ENCODE data around the gene SDK1.

SDK1 gene

DNA sequence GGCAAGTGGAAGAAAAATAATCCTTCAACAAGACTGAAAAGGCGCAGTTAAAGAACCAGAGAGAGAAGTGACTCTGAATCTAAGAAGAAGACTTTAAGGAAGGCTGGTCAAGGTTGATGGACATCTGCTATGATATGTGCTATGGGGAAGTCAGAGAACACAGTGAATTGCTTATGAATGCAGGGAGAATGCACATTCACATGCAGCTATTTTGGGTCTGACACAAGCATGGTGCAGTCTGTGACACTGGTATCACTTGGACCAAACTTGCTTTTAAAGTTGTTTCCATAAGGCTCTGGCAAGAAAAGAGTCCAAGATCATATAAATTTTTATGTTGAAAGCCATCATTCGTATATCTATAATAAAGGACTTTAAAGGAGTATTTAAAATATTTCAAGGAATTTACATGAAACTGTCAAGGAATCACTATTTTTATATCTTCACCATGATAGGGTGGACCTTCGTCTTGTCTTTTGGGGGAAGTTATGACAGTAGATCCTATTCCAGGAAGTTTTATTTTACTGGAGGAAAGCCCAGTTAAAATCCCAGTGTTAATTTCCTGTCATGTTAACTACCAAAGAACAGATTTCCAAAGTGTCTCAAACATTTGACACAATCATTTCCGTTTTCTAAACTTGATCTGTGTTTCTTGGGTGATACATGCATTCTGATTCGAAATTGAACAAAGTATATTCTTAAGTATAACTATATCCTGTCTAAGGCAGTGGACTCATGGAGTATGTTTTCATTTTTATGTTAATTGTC lies 239.6 kb downstream of the SDK1 start:
- Histone ChIP-seq H3K27me3 (ENCODE audit: control insufficient read depth, insufficient read depth, low read length) (no peaks in the 10 kb centered on the region), H2AFZ (no peak overlapping the region), H3K4me3 (ENCODE audit: low read depth, low read length) (no peak overlapping the region), H3K79me2 (no peaks in the 10 kb centered on the region), H3K9ac (no peak overlapping the region), H3K9me3 (ENCODE audit: control insufficient read depth, low read length) (no peaks in the 10 kb centered on the region), H3K36me3 (ENCODE audit: control insufficient read depth, insufficient read depth, low read length) (no peaks in the 10 kb centered on the region), H3K4me1 (no peaks in the 10 kb centered on the region), H3K27ac (no peak overlapping the region), H3K4me2 (ENCODE audit: low read length) (no peak overlapping the region)
- TF ChIP-seq, protein P1, sequence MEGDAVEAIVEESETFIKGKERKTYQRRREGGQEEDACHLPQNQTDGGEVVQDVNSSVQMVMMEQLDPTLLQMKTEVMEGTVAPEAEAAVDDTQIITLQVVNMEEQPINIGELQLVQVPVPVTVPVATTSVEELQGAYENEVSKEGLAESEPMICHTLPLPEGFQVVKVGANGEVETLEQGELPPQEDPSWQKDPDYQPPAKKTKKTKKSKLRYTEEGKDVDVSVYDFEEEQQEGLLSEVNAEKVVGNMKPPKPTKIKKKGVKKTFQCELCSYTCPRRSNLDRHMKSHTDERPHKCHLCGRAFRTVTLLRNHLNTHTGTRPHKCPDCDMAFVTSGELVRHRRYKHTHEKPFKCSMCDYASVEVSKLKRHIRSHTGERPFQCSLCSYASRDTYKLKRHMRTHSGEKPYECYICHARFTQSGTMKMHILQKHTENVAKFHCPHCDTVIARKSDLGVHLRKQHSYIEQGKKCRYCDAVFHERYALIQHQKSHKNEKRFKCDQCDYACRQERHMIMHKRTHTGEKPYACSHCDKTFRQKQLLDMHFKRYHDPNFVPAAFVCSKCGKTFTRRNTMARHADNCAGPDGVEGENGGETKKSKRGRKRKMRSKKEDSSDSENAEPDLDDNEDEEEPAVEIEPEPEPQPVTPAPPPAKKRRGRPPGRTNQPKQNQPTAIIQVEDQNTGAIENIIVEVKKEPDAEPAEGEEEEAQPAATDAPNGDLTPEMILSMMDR (IDR thresholded peaks at IDR 0.05): no peak

DNA sequence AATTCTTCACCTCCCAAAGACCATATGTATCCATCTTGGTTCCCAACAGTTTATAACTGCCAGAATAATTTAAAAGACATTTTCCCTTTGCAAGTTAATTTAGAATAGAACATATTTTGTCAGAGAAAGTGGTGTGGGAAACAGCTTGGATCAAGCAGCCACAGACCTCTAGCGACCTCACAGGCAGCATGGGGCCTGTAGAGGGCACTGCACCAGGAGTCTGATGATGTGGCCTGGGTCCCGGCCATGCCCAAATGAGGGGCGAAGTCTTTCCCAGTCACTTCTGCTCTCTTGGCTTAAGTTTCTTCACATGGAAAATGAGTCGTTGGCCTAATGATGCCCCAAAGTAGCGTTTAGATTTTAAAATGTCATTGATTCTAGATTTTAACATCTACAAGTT lies 243.2 kb downstream of the SDK1 start:
- H2AFZ ChIP-seq: no peak overlapping the region
- TF ChIP-seq, protein P1 (IDR thresholded peaks at IDR 0.05): no peak
- H3K36me3 ChIP-seq (ENCODE audit: control insufficient read depth, insufficient read depth, low read length): no peaks in the 10 kb centered on the region
- H3K4me3 ChIP-seq (ENCODE audit: low read depth, low read length): no peak overlapping the region
- H3K4me2 ChIP-seq (ENCODE audit: low read length): no peak overlapping the region
- H3K9me3 ChIP-seq (ENCODE audit: control insufficient read depth, low read length): no peaks in the 10 kb centered on the region
- H3K4me1 ChIP-seq: no peaks in the 10 kb centered on the region
- no peak overlapping the region for H3K9ac ChIP-seq
- H3K79me2 ChIP-seq: no peaks in the 10 kb centered on the region
- no peak overlapping the region for H3K27ac ChIP-seq
- H3K27me3 ChIP-seq (ENCODE audit: control insufficient read depth, insufficient read depth, low read length): no peaks in the 10 kb centered on the region

DNA sequence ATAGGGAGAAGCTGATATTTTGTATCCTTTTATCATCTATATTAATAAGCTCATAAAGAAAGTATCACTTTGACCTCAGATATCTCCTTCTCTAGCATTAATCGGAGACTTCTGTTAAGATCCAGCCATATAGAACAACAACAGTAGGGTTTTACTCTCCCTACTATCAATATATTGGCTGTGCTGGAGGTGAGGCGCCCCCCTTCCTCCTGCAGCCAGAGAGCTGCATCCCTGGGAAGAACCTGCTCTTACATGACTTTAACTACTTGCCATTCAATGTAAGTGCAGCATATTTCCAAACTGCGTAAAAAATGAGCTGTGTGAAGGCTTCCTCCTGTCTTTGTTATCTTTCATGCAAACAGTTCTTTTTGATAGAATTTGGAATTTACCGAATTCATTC lies 247.8 kb downstream of the SDK1 start:
- H3K27ac ChIP-seq: no peak overlapping the region
- no peak overlapping the region for H3K9ac ChIP-seq
- H3K79me2 ChIP-seq: no peaks in the 10 kb centered on the region
- no peaks in the 10 kb centered on the region for H3K36me3 ChIP-seq (ENCODE audit: control insufficient read depth, insufficient read depth, low read length)
- TF ChIP-seq, protein P1 (IDR thresholded peaks at IDR 0.05): no peak
- H2AFZ ChIP-seq: no peak overlapping the region
- no peaks in the 10 kb centered on the region for H3K27me3 ChIP-seq (ENCODE audit: control insufficient read depth, insufficient read depth, low read length)
- H3K9me3 ChIP-seq (ENCODE audit: control insufficient read depth, low read length): no peaks in the 10 kb centered on the region
- no peaks in the 10 kb centered on the region for H3K4me1 ChIP-seq
- no peak overlapping the region for H3K4me2 ChIP-seq (ENCODE audit: low read length)
- no peak overlapping the region for H3K4me3 ChIP-seq (ENCODE audit: low read depth, low read length)

DNA sequence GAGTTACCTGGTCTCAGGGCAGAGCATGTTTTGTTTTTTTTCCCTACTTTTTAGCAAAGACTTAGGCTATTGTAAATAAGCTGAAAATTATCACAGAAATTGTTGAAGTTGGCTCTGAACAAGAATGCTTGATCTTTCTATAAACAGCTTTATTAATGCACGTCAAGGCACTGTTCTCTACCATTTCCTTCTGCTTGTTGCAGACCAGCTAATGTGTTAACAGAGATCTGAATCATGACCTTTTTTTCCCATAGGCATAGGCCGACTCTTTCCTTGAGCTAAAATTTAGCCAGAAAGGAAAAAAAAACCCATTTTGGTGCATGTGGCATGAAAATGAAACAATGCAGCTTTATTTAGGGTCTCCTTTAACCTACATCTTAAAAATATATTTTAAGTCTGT lies 248.5 kb downstream of the SDK1 start:
- Histone ChIP-seq H2AFZ (no peak overlapping the region), H3K9me3 (ENCODE audit: control insufficient read depth, low read length) (no peaks in the 10 kb centered on the region), H3K4me3 (ENCODE audit: low read depth, low read length) (no peak overlapping the region), H3K27me3 (ENCODE audit: control insufficient read depth, insufficient read depth, low read length) (no peaks in the 10 kb centered on the region), H3K27ac (no peak overlapping the region), H3K9ac (no peak overlapping the region), H3K4me1 (no peaks in the 10 kb centered on the region), H3K4me2 (ENCODE audit: low read length) (no peak overlapping the region), H3K79me2 (no peaks in the 10 kb centered on the region), H3K36me3 (ENCODE audit: control insufficient read depth, insufficient read depth, low read length) (no peaks in the 10 kb centered on the region)
- TF ChIP-seq, protein P1 (IDR thresholded peaks at IDR 0.05): no peak

DNA sequence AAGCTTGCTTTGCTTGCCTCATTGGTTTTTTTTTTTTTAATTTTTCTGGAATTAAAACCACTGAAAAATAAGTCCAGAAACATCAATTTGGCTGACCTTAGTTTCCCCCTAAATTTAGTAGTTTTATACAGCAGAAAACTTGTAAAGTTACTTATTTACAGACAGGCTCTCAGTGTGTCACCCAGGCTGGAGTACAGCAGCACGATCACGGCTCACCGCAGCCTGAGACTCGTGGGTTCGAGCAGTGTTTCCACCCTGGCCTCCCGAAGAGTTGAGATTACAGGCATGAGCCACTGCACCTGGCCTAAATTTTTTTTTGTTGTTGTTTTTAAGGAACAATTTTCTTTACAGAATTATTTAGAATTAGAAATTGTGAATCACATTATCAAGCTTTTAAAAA lies 250.5 kb downstream of the SDK1 start:
- TF ChIP-seq, protein P1 (IDR thresholded peaks at IDR 0.05): no peak
- Histone ChIP-seq H3K4me1 (no peaks in the 10 kb centered on the region), H3K4me3 (ENCODE audit: low read depth, low read length) (no peak overlapping the region), H3K27me3 (ENCODE audit: control insufficient read depth, insufficient read depth, low read length) (no peaks in the 10 kb centered on the region), H3K27ac (no peak overlapping the region), H3K9ac (no peak overlapping the region), H3K36me3 (ENCODE audit: control insufficient read depth, insufficient read depth, low read length) (no peaks in the 10 kb centered on the region), H3K79me2 (no peaks in the 10 kb centered on the region), H3K4me2 (ENCODE audit: low read length) (no peak overlapping the region), H2AFZ (no peak overlapping the region), H3K9me3 (ENCODE audit: control insufficient read depth, low read length) (no peaks in the 10 kb centered on the region)

Data from parathyroid adenoma (tissue), 2 donors.